Mesothelial cell of epicardium (in vitro differentiated cells): Measurements from ENCODE around the gene CDHR3. TPM values are rescaled to one million over a fixed set of nuclear protein-coding genes. Genes with fewer than 3 reads are reported as not detected.
A peak's percentile ranks its signal among the peaks of the same experiment; 100 is the strongest.

ENCODE experiments used
- DNase-seq, 2 experiments: peaks; one replicate each; pipeline ENCODE4 v3.0.0; 2021; ENCODE audit warnings: low spot score in 2 of 2; ENCODE audit not compliant: unreplicated experiment in 2 of 2
- H3K27ac Mint-ChIP-seq: 2 replicates; pipeline ENCODE4 v1.8.0; 2021; ENCODE audit warnings: mixed read lengths
- H3K27me3 Mint-ChIP-seq: 2 replicates; pipeline ENCODE4 v1.8.0; 2021; ENCODE audit warnings: low read depth, mixed read lengths
- H3K36me3 Mint-ChIP-seq: 2 replicates; pipeline ENCODE4 v1.8.0; 2021; ENCODE audit warnings: mixed read lengths
- H3K4me1 Mint-ChIP-seq: 2 replicates; pipeline ENCODE4 v1.8.0; 2021; ENCODE audit warnings: mixed read lengths
- H3K4me3 Mint-ChIP-seq: 2 replicates; pipeline ENCODE4 v1.8.0; 2021; ENCODE audit warnings: mild to moderate bottlenecking, moderate library complexity, mixed read lengths
- H3K9me3 Mint-ChIP-seq: 2 replicates; pipeline ENCODE4 v1.8.0; 2021; ENCODE audit warnings: mixed read lengths
- CTCF ChIP-seq: fragments of 200-600 bp; sonication (generic); IDR thresholded peaks from one replicate; pipeline ENCODE4 v1.5.0; 2021; ENCODE audit warnings: antibody characterized with exemption; ENCODE audit not compliant: unreplicated experiment
- total RNA-seq: library from RNA; stranded (reverse); gene quantifications from 3 replicates; pipeline ENCODE4 v1.2.1, GENCODE V29; 2021

CDHR3 gene
- total RNA-seq, 1 donor from 2014 or later = 3.2 TPM

DNA sequence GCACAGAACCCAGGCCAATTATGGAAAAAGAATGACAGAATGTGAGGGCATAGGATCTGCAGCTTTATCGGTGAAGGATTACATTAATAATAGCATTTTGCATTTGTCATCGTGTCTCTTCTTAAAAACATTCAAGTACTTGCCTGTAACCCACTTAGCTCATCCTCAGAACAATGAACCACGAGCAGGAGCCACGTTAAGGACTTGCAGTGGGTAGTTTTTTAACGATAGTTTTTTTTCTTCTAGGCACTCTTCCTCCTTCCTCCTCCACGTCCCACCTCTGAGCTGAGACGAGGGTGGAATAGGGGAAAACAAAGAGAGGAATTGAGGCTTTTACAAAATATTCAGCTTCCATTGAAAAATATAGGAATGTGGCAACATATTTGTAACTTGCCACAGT is 27.1 kb downstream of the CDHR3 start:
- Mint-ChIP-seq H3K4me1 (peaks cover 32% of the 10 kb centered on the region), H3K27me3 (no peaks in the 10 kb centered on the region), H3K36me3 (no peaks in the 10 kb centered on the region), H3K4me3 (no peak overlapping the region), H3K9me3 (no peaks in the 10 kb centered on the region), H3K27ac (no peak overlapping the region)
- DNase-seq = no peak
- TF ChIP-seq CTCF = no peak

DNA sequence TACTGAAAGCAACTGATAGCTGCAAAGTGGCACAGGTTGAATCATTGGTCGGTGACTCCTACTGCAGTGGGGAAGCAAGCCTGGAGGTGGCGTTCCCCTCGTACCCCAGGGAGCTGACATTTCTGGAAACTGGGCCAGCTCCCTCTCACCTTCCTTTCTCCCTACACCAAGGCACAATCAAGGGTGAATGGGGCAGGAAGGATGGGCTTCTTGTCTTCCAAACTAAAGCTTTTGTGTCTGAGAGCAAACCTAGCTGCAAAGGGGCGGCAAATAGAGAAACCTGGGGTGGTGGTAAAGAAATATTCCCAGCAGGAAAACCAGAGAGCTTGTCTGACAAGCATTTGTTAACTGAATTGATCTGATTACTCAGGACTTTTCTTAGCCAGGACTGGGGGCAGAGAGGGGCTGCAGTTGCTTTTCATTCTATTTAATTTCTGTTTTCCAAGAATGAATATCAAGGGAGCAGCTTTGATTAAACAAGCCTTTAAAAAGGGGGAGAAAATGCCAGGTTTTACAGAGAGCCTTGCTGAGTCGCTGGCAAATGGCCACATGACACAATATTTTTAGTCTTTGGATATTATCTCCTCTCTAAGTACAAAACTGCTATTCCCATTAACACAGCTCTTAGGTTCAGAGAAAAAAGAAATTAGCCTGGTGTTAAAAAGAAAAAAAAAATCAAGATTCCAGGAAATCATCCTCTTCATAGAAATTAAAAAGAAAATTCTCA is 27.8 kb downstream of the CDHR3 start:
- DNase-seq = no peak
- Mint-ChIP-seq H3K27me3 (no peaks in the 10 kb centered on the region), H3K9me3 (no peaks in the 10 kb centered on the region), H3K27ac (peak overlapping the region; percentile 37), H3K4me3 (no peak overlapping the region), H3K4me1 (peaks cover 26% of the 10 kb centered on the region), H3K36me3 (no peaks in the 10 kb centered on the region)
- TF ChIP-seq CTCF = no peak

- H3K4me3 Mint-ChIP-seq = no peak overlapping the region
- TF ChIP-seq CTCF = no peak
- no peak overlapping the region for H3K27ac Mint-ChIP-seq
- DNase-seq = no peak
- H3K4me1 Mint-ChIP-seq = peaks cover 24% of the 10 kb centered on the region
- no peaks in the 10 kb centered on the region for H3K9me3 Mint-ChIP-seq
- H3K36me3 Mint-ChIP-seq = no peaks in the 10 kb centered on the region
- peaks cover 1% of the 10 kb centered on the region for H3K27me3 Mint-ChIP-seq
These were observed 29.8 kb downstream of the CDHR3 start for GRCh38 chr7:105992905-105993304.

- DNase-seq = no peak
- Mint-ChIP-seq H3K4me1 (peaks cover 7% of the 10 kb centered on the region), H3K27ac (no peak overlapping the region), H3K27me3 (peaks cover 1% of the 10 kb centered on the region), H3K9me3 (no peaks in the 10 kb centered on the region), H3K4me3 (no peak overlapping the region), H3K36me3 (no peaks in the 10 kb centered on the region)
- TF ChIP-seq CTCF = no peak
These were observed 34.0 kb downstream of the CDHR3 start for GRCh38 chr7:105996860-105997737.

DNA sequence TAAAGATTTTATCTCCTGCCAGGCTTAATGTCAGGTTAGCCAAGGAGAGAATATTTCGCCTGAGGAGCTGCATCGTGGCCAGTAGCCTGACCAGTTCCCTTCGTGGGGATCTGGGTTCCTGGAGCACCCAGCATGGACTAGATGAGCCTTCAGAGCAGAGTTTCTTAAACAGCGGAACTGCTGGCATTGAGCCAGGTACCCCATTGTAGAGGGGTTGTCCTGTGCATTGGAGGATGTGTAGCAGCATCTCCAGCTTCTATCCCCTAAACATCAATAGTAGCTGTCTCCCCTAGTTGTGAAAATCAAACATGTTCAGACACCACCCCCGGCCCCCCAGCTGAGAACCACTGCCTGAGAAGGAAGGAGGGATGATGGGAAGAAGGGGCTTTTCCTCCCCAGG is 36.2 kb downstream of the CDHR3 start:
- Mint-ChIP-seq H3K4me3 (no peak overlapping the region), H3K36me3 (no peaks in the 10 kb centered on the region), H3K27me3 (peaks cover 1% of the 10 kb centered on the region), H3K9me3 (no peaks in the 10 kb centered on the region), H3K4me1 (peaks cover 7% of the 10 kb centered on the region), H3K27ac (no peak overlapping the region)
- no peak for TF ChIP-seq CTCF
- DNase-seq = no peak
